ENCODE measurements around the gene TNPO1. TPM values are rescaled to one million over a fixed set of nuclear protein-coding genes. Genes with fewer than 3 reads are reported as not detected.
A peak's percentile ranks its signal among the peaks of the same experiment; 100 is the strongest.

Gene TNPO1
- total RNA-seq, 1 experiment from 2014 or later = 201 TPM

DNA sequence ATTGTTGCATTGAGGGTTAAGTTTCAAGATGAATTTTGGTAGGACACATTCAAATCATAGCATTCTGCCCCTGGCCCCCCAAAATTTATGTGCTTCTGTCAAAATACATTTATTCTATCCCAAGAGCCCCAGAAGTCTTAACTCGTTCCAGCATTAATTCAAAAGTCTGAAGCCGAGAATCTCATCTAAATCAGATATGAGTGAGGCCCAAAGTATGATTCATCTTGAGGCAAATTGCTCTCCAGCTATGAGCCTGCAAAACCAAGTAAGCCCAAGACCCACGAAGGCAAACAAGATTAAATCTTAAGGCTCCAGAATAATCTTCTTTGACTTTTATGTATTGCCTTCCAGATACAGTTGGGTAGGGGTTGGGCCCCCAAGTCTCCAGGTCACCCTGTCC is 19.2 kb downstream of the TNPO1 start:
- BruUV-seq (replicated peaks) = no TSS peak
- TF ChIP-seq CTCF (conservative IDR thresholded peaks at IDR 0.05; ENCODE audit: low read depth, low read length) (no peak), EZH2 (IDR thresholded peaks at IDR 0.05; ENCODE audit: borderline replicate concordance, low read depth, low read length, poor library complexity, severe bottlenecking) (no peak)
- Histone ChIP-seq H3K27ac (ENCODE audit: low read depth, low read length, poor library complexity, severe bottlenecking) (no peak overlapping the region), H3K4me1 (ENCODE audit: insufficient read depth, low read length, poor library complexity, severe bottlenecking) (peaks cover 38% of the 10 kb centered on the region), H3K9me3 (ENCODE audit: low read depth, low read length, poor library complexity, severe bottlenecking) (no peaks in the 10 kb centered on the region), H3K27me3 (replicated peaks; ENCODE audit: insufficient read depth, low read depth, low read length, poor library complexity) (no peaks in the 10 kb centered on the region), H3K4me3 (ENCODE audit: low read depth, low read length, poor library complexity, severe bottlenecking) (no peak overlapping the region), H3K36me3 (ENCODE audit: insufficient read depth, low read length, poor library complexity, severe bottlenecking) (no peaks in the 10 kb centered on the region)
- POLR2A ChIA-PET (ENCODE audit: low non-redundant PET) = no interaction called here
- CTCF ChIA-PET = interaction anchor here (0.6 kb wide), 1 partner anchor 16 kb away, joined by 4 read pairs; no protein-coding TSS in a partner anchor
- intact Hi-C loops (cut with micrococcal nuclease; ENCODE audit: unreplicated experiment) = no loop called here
- DNase-seq (ENCODE audit: low spot score) = peak; percentile 39

DNA sequence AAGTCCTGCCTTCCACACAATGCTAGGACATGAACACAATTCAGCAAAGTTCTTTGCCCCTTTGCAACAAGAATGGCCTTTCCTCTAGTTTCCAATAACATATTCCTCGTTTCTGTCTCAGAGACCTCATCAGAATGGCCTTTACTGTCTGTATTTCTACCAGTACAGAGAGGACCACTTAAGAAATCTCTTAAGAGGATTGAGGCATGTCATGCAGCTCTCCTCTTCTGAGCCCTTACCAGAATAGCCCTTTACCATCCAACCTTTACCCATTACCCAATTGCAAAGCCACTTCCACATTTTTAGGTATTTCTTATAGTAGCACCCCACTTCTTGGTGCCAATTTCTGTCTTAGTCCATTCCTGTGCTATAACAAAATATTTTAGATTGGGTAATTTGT is 20.3 kb downstream of the TNPO1 start:
- no TSS peak for BruUV-seq (replicated peaks)
- TF ChIP-seq EZH2 (IDR thresholded peaks at IDR 0.05; ENCODE audit: borderline replicate concordance, low read depth, low read length, poor library complexity, severe bottlenecking) = no peak
- no peak for TF ChIP-seq CTCF (conservative IDR thresholded peaks at IDR 0.05; ENCODE audit: low read depth, low read length)
- POLR2A ChIA-PET (ENCODE audit: low non-redundant PET) = no interaction called here

GRCh38 chr5:72837524-72838096 is 21.1 kb downstream of the TNPO1 start:
- intact Hi-C loops (cut with micrococcal nuclease; ENCODE audit: unreplicated experiment) = no loop called here
- no peaks in the 10 kb centered on the region for H3K27me3 ChIP-seq (replicated peaks; ENCODE audit: insufficient read depth, low read depth, low read length, poor library complexity)
- no peak overlapping the region for H3K4me3 ChIP-seq (ENCODE audit: low read depth, low read length, poor library complexity, severe bottlenecking)
- peaks cover 46% of the 10 kb centered on the region for H3K4me1 ChIP-seq (ENCODE audit: insufficient read depth, low read length, poor library complexity, severe bottlenecking)
- H3K9me3 ChIP-seq (ENCODE audit: low read depth, low read length, poor library complexity, severe bottlenecking) = no peaks in the 10 kb centered on the region
- POLR2A ChIA-PET (ENCODE audit: low non-redundant PET) = no interaction called here
- CTCF ChIA-PET = no interaction called here
- H3K27ac ChIP-seq (ENCODE audit: low read depth, low read length, poor library complexity, severe bottlenecking) = no peak overlapping the region
- H3K36me3 ChIP-seq (ENCODE audit: insufficient read depth, low read length, poor library complexity, severe bottlenecking) = no peaks in the 10 kb centered on the region
- no TSS peak for BruUV-seq (replicated peaks)
- no peak for DNase-seq (ENCODE audit: low spot score)
- TF ChIP-seq CTCF (conservative IDR thresholded peaks at IDR 0.05; ENCODE audit: low read depth, low read length) (no peak), EZH2 (IDR thresholded peaks at IDR 0.05; ENCODE audit: borderline replicate concordance, low read depth, low read length, poor library complexity, severe bottlenecking) (no peak)

More for the DNA sequence above, 20.3 kb downstream of the TNPO1 start:
- no peak overlapping the region for H3K4me3 ChIP-seq (ENCODE audit: low read depth, low read length, poor library complexity, severe bottlenecking)
- no peaks in the 10 kb centered on the region for H3K36me3 ChIP-seq (ENCODE audit: insufficient read depth, low read length, poor library complexity, severe bottlenecking)
- H3K9me3 ChIP-seq (ENCODE audit: low read depth, low read length, poor library complexity, severe bottlenecking) = no peaks in the 10 kb centered on the region
- H3K4me1 ChIP-seq (ENCODE audit: insufficient read depth, low read length, poor library complexity, severe bottlenecking) = peaks cover 38% of the 10 kb centered on the region
- CTCF ChIA-PET = no interaction called here
- intact Hi-C loops (cut with micrococcal nuclease; ENCODE audit: unreplicated experiment) = no loop called here
- H3K27ac ChIP-seq (ENCODE audit: low read depth, low read length, poor library complexity, severe bottlenecking) = no peak overlapping the region
- no peak for DNase-seq (ENCODE audit: low spot score)
- H3K27me3 ChIP-seq (replicated peaks; ENCODE audit: insufficient read depth, low read depth, low read length, poor library complexity) = no peaks in the 10 kb centered on the region
